SJSA1 (cell line): ENCODE data around the gene YY1. TPM values are rescaled to one million over a fixed set of nuclear protein-coding genes. Genes with fewer than 3 reads are reported as not detected.

Experiments
- DNase-seq, 2 experiments: peaks; one replicate each; pipeline ENCODE4 v3.0.0-alpha.2; 2015 to 2020; ENCODE audit warnings: low spot score in 2 of 2, low read depth in 1 of 2
- H3K27ac ChIP-seq: fragments of 250-450 bp; sonication (Bioruptor Pico); 2 replicates; pipeline ENCODE4 v1.5.1; 2020; ENCODE audit warnings: mild to moderate bottlenecking, moderate library complexity
- H3K27me3 ChIP-seq: fragments of 250-450 bp; sonication (Bioruptor Pico); replicated peaks from 2 replicates; pipeline ENCODE4 v1.5.1; 2020; ENCODE audit warnings: mild to moderate bottlenecking, moderate library complexity
- H3K36me3 ChIP-seq: fragments of 250-450 bp; sonication (Bioruptor Pico); 2 replicates; pipeline ENCODE4 v1.5.1; 2020; ENCODE audit warnings: mild to moderate bottlenecking
- H3K4me1 ChIP-seq: fragments of 250-450 bp; sonication (Bioruptor Pico); replicated peaks from 2 replicates; pipeline ENCODE4 v1.6.1; 2021; ENCODE audit warnings: mild to moderate bottlenecking
- H3K4me3 ChIP-seq: fragments of 250-450 bp; sonication (Bioruptor Pico); 2 replicates; pipeline ENCODE4 v1.5.1; 2020; ENCODE audit warnings: mild to moderate bottlenecking
- H3K9me3 ChIP-seq: fragments of 250-450 bp; sonication (Bioruptor Pico); replicated peaks from 2 replicates; pipeline ENCODE4 v1.5.1; 2020; ENCODE audit warnings: mild to moderate bottlenecking
- total RNA-seq: library from RNA; depleted of rRNA; stranded (reverse); fragments of >200 nt; shearing (Covaris generic); gene quantifications from 2 replicates; pipeline ENCODE4 v1.2.3, GENCODE V29; 2014

The YY1 gene
- total RNA-seq, 1 experiment from 2014 or later: 49.0 TPM

DNA sequence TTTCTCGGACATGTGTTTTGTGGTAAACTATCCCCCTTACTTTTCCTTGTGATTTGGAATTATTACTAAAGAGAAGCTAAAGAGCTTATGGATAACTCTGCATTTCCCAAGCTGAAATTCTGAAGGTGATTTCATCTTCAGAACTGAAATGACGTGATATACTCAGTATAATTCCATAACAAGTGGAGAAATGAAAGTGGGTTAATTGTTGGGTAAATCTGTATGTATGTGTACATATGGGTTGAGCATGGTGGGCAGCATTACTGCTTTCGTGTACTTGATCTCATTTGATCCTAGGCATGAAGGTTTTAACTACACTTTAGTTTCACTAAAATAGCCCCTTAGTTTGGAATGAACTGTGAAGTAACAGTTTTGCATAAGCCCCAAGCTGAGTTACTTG, 4.1 kb downstream of the YY1 start:
- peaks cover 37% of the 10 kb centered on the region for H3K36me3 ChIP-seq
- H3K4me3 ChIP-seq: no peak overlapping the region
- 0 out of 2 replicates have a peak, but pooled peaks cover 7% of the 10 kb centered on the region for H3K9me3 ChIP-seq
- H3K27ac ChIP-seq: no peak overlapping the region
- no peaks in the 10 kb centered on the region for H3K27me3 ChIP-seq
- no peak for DNase-seq
- peaks cover 3% of the 10 kb centered on the region; the same call in 1 of the 2 replicates for H3K4me1 ChIP-seq

DNA sequence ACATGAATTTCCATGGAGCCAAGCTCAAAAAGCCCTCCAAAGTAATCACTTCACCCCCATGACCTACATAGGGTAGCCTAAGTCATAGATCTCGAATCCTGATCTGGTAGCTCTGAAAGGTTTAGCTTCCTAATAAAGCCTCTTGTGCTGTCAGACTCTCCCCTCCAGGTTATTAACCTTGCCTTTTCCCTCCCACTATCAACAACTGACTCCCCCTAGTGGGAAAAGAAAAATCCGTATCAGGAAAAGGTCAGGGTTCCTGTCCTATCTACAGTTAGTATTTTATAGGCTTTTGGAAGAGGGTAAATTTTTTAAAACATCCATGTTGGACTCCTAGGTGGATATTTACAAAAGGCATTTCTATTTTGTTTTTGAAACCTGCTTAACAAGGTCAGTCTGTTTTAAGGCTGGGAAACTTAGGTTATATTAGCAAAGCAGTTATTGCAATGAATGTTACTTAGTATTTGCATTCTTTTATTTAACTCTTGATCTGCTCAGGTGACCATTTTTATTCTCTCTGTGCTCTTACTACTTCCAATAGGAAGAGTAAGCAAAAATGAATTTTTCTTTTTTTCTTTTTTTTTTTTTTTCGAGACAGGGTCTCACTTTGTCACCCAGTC, 8.0 kb downstream of the YY1 start:
- H3K27me3 ChIP-seq: no peaks in the 10 kb centered on the region
- no peak overlapping the region for H3K4me3 ChIP-seq
- DNase-seq: peak in 1 of 2 experiments; percentile 42
- H3K4me1 ChIP-seq: no peaks in the 10 kb centered on the region; the same call in 1 of the 2 replicates
- no peak overlapping the region for H3K27ac ChIP-seq
- peaks cover 24% of the 10 kb centered on the region for H3K36me3 ChIP-seq
- no peaks in the 10 kb centered on the region for H3K9me3 ChIP-seq

DNA sequence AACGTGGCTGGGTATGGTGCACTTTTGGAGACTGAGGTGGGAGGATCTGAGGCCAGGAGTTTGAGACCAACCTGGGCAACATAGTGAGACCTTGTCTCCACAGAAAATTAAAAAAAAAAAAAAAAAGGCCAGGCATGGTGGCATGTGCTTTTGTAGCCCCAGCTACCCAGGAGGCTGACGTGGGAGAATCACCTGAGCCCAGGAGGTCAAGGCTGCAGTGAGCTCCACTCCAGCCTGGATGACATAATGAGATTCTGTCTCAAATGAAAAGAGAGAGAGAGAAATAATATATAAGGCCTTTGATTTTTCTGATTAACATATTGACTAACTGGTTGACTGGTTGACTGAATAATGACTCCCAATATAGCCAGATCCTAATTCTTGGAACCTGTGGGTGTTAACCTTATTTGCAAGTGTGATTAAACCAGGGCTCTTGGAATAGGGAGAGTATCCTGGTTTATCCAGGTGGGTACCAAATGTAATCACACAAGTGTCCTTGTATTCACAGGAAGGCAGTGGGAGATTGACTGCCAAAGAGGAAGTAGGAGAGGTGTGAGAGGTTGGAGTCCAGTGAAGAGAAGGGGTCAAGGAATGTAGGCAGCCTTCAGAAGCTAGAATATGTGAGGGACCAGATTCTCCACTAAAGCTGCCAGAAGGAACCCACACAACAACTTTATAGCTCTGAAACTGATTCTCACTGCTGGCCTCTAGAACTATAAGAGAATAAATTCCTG, 12.0 kb downstream of the YY1 start:
- Histone ChIP-seq H3K4me1 (no peaks in the 10 kb centered on the region), H3K27me3 (no peaks in the 10 kb centered on the region)
- DNase-seq: no peak

DNA sequence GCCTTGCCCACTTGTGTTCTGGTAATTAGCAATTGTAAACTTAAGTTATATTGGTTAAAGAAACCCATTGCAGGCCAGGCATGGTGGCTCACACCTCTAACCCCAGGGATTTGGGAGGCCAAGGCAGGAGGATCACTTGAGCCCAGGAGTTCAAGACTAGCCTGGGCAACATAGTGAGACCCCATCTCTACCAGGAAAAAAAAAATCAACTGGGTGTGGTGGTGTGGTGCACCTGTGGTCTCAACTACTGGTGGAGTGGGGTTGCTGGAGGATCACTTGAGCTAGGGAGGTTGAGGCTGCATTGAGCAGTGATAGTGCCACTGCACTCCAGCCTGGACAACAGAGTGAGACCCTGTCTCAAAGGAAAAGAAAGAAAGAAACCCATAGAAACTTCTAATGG, 13.7 kb downstream of the YY1 start:
- H3K9me3 ChIP-seq: no peaks in the 10 kb centered on the region
- H3K27me3 ChIP-seq: no peaks in the 10 kb centered on the region
- no peak for DNase-seq
- peaks cover 21% of the 10 kb centered on the region for H3K36me3 ChIP-seq
- H3K4me3 ChIP-seq: no peak overlapping the region
- no peaks in the 10 kb centered on the region for H3K4me1 ChIP-seq
- H3K27ac ChIP-seq: no peak overlapping the region

More for the DNA sequence above, 12.0 kb downstream of the YY1 start:
- H3K4me3 ChIP-seq: no peak overlapping the region
- peaks cover 13% of the 10 kb centered on the region for H3K36me3 ChIP-seq
- H3K9me3 ChIP-seq: no peaks in the 10 kb centered on the region
- no peak overlapping the region for H3K27ac ChIP-seq

DNA sequence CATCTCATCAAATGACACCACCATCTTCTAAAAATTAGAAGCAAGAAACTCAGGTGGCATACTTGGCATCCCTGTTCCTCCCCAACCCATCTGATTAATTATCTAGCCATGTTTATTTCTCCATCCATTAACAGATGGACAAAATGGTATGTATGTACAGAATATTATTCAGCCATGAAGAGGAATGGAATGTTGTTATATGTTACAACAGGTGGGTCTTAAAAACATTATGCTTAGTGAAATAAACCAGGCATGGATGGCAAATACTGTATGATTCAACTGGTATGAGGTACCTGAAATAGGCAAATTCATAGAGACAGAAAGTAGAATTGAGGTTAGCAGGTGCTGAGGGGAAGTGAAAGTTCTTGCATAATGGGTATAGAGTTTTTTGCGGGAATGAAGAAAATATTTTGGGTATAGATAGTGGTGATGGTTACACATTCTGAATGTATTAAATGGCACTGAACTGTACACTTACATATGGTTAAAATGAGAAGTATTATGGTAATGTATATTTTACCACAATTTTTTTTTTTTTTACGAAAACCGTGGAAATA, 17.5 kb downstream of the YY1 start:
- Histone ChIP-seq H3K4me3 (no peak overlapping the region), H3K9me3 (no peaks in the 10 kb centered on the region), H3K36me3 (peaks cover 12% of the 10 kb centered on the region), H3K4me1 (peaks cover 4% of the 10 kb centered on the region), H3K27ac (no peak overlapping the region), H3K27me3 (no peaks in the 10 kb centered on the region)
- no peak for DNase-seq

DNA sequence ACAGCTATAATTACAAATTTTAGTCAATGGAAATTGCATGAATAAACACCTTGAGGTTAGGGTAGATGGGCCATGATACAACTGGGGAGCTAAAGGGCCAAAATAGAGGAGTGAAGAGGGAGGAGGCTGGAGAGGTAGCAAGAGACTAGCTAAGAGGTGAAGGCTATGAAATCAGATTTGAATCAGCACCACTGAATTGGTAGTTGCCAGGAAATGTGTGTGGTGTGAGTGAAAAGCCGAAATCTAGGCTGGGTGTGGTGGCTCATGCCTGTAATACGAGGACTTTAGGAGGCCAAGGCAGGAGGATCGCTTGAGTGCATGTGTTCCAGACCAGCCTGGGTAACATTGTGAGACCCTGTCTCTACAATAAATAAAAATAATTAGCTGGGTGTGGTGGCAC, 22.7 kb downstream of the YY1 start:
- H3K27ac ChIP-seq: no peak overlapping the region
- H3K4me3 ChIP-seq: no peak overlapping the region
- H3K9me3 ChIP-seq: no peaks in the 10 kb centered on the region
- DNase-seq: no peak
- H3K36me3 ChIP-seq: peaks cover 42% of the 10 kb centered on the region
- peaks cover 27% of the 10 kb centered on the region for H3K4me1 ChIP-seq
- no peaks in the 10 kb centered on the region for H3K27me3 ChIP-seq

DNA sequence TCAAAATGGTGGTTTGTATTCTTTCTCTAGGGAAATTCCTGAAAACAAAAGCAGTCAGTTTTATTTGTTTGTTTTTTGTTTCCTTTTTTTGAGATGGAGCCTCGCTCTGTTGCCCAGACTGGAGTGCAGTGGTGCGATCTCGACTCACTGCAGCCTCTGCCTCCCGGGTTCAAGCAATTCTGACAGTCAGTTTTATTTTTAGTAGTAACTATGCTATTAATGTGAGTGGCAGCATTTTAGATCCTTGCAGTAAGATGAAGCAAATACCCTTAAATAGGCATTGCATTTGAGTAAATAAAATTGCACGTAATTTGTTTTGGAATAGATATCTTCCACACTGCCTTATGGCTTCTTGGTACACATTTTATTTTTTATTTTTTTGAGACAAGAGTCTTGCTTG, 23.6 kb downstream of the YY1 start:
- DNase-seq: peak in 1 of 2 experiments; percentile 31

DNA sequence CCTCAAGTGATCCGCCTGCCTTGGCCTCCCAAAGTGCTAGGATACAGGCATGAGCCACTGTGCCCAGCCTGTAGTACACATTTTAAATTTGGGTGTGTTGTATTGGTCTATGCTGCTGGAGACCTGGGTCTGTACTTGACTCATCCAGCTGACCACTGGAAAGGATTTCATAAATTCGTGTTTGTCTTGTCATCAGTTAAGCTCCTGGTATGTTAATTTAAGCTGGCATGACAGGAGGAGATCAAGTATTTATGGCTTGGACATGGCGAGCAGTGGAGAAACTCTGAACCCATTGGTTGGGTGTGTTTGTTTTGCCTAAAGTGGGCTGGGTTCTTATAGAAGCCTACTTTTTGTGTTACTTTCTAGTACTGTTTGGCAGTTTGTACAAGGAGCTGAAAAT, 24.2 kb downstream of the YY1 start:
- Histone ChIP-seq H3K27me3 (no peaks in the 10 kb centered on the region), H3K9me3 (no peaks in the 10 kb centered on the region), H3K36me3 (peaks cover 41% of the 10 kb centered on the region), H3K27ac (0 out of 2 replicates have a peak overlapping the region, but pooled peaks have one; percentile 24), H3K4me3 (no peak overlapping the region), H3K4me1 (peaks cover 27% of the 10 kb centered on the region)
- peak in 1 of 2 experiments; percentile 25 for DNase-seq

More for the DNA sequence above, 23.6 kb downstream of the YY1 start:
- H3K4me1 ChIP-seq: peaks cover 27% of the 10 kb centered on the region
- H3K4me3 ChIP-seq: no peak overlapping the region
- peak overlapping the region; percentile 58; the same call in 1 of the 2 replicates for H3K27ac ChIP-seq
- H3K9me3 ChIP-seq: no peaks in the 10 kb centered on the region
- H3K27me3 ChIP-seq: no peaks in the 10 kb centered on the region
- peaks cover 37% of the 10 kb centered on the region for H3K36me3 ChIP-seq

DNA sequence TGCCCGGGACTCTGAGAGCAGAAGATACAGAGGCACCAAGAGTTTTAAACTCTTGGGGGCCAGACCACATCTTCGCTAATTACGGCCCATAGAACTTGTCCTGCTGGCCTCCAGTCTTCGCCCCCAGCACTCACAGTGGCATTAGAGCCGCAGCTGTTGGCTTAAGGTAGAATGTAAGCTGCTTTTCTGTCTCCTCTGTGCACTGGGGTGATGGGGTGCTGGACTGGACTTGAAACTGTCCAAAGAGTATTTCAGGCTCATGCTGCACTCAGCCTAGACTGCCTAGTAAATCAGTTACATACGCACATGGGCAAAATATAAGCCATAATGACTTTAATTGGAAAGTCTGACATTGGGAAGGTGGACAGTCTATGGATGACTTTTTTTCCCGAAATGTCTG, 29.0 kb downstream of the YY1 start:
- Histone ChIP-seq H3K9me3 (no peaks in the 10 kb centered on the region), H3K4me1 (peaks cover 7% of the 10 kb centered on the region), H3K36me3 (peaks cover 46% of the 10 kb centered on the region), H3K4me3 (no peak overlapping the region), H3K27ac (no peak overlapping the region), H3K27me3 (no peaks in the 10 kb centered on the region)
- no peak for DNase-seq

DNA sequence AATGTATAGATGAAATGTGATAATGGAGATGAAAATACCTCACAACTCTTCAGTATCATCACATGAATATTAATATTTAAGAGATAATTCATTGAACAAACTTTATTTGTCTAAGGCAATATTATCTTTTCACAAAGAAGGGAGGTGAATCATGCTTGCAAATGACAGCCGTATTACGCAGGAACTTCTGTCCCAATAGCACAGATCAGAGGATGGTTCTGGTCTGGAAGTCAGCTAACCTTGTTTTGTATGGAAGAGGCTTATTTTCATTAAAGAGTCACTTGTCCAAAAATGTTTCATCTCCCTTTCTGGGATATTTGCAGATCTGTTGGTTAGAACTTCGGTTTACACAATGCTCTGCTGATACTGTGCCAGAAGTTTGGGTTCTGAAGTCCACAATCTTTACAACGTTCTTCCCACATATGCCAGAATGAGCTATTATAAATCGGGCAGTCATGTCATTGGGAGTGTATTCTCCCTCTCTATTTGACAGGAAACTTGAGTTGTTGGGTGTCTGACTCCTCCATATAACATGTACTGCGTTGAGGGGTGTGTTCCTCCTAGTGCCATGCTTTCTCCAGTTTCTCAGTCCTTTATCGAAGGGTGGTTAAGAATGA, 29.8 kb downstream of the YY1 start:
- H3K4me3 ChIP-seq: no peak overlapping the region
- DNase-seq: no peak
- H3K9me3 ChIP-seq: no peaks in the 10 kb centered on the region
- H3K27me3 ChIP-seq: no peaks in the 10 kb centered on the region
- H3K4me1 ChIP-seq: peaks cover under 1% of the 10 kb centered on the region
- H3K27ac ChIP-seq: no peak overlapping the region
- H3K36me3 ChIP-seq: peaks cover 39% of the 10 kb centered on the region

DNA sequence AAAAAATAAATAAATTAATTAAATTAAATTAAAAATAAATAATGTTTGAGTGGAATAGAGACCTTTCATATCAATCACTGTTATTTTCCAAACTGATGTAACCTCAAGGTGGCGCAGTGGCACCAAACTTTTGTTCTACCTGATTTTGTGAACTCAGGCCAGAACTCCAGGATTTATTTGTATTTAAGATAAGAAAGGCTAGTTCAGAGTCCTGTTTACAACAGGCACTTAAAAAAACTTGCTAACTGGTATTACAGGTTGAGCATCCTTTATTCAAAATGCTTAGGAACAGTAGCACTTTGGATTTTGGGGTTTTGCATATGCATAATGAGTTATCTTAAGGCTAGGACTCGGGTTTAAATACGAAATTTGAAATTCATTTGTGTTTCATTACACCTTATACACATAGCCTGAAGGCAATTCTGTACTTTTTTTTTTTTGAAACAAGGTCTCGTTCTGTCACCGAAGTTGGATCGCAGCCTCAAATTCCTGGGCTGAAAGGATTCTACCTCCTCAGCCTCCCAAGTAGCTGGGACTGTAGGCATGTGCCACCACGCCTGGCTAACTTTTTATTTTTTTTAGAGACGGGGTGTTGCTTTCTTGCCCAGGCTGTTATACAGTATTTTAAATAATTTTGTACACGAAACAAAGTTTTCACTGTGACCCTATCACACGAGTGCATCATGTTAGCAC, 32.4 kb downstream of the YY1 start:
- no peaks in the 10 kb centered on the region for H3K27me3 ChIP-seq
- no peaks in the 10 kb centered on the region for H3K9me3 ChIP-seq
- DNase-seq: no peak
- no peaks in the 10 kb centered on the region; the same call in 1 of the 2 replicates for H3K4me1 ChIP-seq
- H3K4me3 ChIP-seq: no peak overlapping the region
- H3K36me3 ChIP-seq: peaks cover 41% of the 10 kb centered on the region
- H3K27ac ChIP-seq: no peak overlapping the region

DNA sequence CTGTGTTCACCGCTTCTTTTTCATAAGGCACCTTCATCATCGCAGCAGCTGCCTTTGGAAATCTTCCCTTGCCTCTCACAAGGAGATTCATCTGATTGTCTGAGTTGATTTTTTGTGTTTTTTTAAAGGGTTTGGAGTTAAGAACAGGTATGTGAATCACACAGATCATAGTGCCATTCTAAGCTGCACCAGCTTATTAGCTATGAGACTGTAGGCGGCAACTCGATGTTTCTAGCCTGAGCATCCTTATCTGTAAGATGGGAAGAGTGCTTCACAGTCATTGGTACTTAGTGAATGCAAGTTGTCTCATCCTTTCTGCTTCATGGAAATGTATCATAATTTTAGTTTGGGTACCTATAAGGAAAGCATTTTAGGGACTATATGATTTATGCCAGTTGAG, 35.3 kb downstream of the YY1 start:
- no peaks in the 10 kb centered on the region for H3K27me3 ChIP-seq
- no peak for DNase-seq
- H3K4me3 ChIP-seq: no peak overlapping the region
- H3K36me3 ChIP-seq: peaks cover 51% of the 10 kb centered on the region
- H3K4me1 ChIP-seq: peaks cover 11% of the 10 kb centered on the region
- H3K9me3 ChIP-seq: no peaks in the 10 kb centered on the region
- H3K27ac ChIP-seq: no peak overlapping the region

DNA sequence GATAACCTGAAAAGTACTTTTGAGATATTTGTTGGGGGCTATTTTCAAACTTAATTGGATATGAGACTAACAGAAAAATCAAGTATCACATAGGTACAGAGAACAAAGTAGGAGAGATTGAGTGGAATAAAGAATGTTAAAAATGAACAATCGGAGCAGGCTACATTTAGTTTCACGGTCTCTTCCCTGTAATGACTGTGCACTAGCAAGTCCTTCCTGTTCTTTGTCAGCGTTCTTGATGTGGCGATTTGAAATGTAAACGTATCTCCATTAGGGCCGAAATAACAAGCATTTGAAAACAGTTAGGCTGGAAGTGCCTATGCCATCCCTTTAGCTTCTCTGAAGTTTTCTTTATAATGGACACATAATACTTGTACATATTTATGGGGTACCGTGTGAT, 36.3 kb downstream of the YY1 start:
- H3K4me1 ChIP-seq: peaks cover 11% of the 10 kb centered on the region
- no peak overlapping the region for H3K4me3 ChIP-seq
- no peaks in the 10 kb centered on the region for H3K27me3 ChIP-seq

More for the DNA sequence above, 36.3 kb downstream of the YY1 start:
- H3K27ac ChIP-seq: no peak overlapping the region
- no peaks in the 10 kb centered on the region for H3K9me3 ChIP-seq
- peaks cover 55% of the 10 kb centered on the region for H3K36me3 ChIP-seq
- DNase-seq: no peak
